Erythroblast (primary cell): ENCODE data around the gene EEF1G.

Source experiments
- GATA1 ChIP-seq: IDR thresholded peaks from 2 replicates; pipeline ENCODE4 v1.6.1; 2011; ENCODE audit warnings: low read depth, mild to moderate bottlenecking, control low read depth, low read length, moderate library complexity
- POLR2A ChIP-seq: IDR thresholded peaks from 2 replicates; pipeline ENCODE4 v1.6.1; 2011; ENCODE audit warnings: mild to moderate bottlenecking, low read length

- no peak for TF ChIP-seq POLR2A
- TF ChIP-seq GATA1: no peak
Measured at GRCh38 chr11:62532096-62532495, 41.6 kb downstream of the EEF1G start.
